Measurements from ENCODE around the gene ANXA10.
"Not testable (repeated sequence)": the region's sequence is repeated elsewhere in the genome, so short reads cannot be mapped to it uniquely, and the experiment has no call there.

ANXA10 gene

DNA sequence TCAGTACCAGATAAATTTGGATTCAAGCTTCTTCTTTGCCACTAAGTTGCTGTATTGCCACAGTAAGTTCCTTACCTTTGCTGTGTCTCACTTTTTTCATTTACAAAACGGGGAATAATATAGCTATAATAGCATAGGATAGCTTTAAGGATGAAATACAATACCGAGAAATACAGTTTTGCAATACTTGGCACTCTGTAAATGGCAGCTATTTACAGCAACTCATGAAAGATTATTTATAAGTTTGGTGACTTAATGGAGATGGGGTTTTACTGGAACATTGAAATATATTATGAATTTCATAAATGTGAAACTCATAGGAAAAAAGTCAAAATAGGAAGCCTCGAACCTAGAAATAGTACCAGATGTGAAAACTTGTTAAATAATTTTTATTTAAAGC is 27.6 kb downstream of the ANXA10 start:
- no peak overlapping the region for H3K4me3 ChIP-seq (ENCODE audit: low read length)
- peaks cover 5% of the 10 kb centered on the region for H3K36me3 ChIP-seq (ENCODE audit: control insufficient read depth, insufficient read depth, low read length)
- H3K27me3 ChIP-seq (ENCODE audit: control insufficient read depth, insufficient read depth, low read length) = no peaks in the 10 kb centered on the region
- peaks cover 18% of the 10 kb centered on the region for H3K4me1 ChIP-seq (ENCODE audit: control insufficient read depth, insufficient read depth, low read length)
- H3K9me3 ChIP-seq (ENCODE audit: control insufficient read depth, low read length) = no peaks in the 10 kb centered on the region
- no peak overlapping the region for H3K9ac ChIP-seq (ENCODE audit: low read length)

DNA sequence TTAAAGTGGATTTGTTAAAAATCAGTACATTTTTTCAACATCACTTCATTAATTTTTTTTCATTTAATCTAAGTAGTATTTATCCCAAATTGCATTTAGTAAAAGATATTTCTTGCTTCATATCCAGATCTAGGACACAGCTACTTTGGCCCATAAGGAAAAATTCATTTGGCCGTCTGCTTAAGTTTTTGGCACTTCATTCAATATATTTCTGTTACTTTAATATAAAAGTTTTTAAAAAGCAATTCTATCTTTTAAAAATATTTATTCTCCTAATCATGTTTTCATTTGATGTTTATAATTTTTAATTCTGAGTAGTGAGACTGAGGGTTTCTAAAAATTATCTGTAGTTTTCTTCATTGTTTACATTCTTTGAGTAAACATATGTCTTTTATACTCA is 28.5 kb downstream of the ANXA10 start:
- no peaks in the 10 kb centered on the region for H3K27me3 ChIP-seq (ENCODE audit: control insufficient read depth, insufficient read depth, low read length)
- H3K36me3 ChIP-seq (ENCODE audit: control insufficient read depth, insufficient read depth, low read length) = peaks cover 5% of the 10 kb centered on the region
- no peak overlapping the region for H3K4me3 ChIP-seq (ENCODE audit: low read length)
- H3K4me1 ChIP-seq (ENCODE audit: control insufficient read depth, insufficient read depth, low read length) = peaks cover 18% of the 10 kb centered on the region
- no peaks in the 10 kb centered on the region for H3K9me3 ChIP-seq (ENCODE audit: control insufficient read depth, low read length)
- H3K9ac ChIP-seq (ENCODE audit: low read length) = no peak overlapping the region

DNA sequence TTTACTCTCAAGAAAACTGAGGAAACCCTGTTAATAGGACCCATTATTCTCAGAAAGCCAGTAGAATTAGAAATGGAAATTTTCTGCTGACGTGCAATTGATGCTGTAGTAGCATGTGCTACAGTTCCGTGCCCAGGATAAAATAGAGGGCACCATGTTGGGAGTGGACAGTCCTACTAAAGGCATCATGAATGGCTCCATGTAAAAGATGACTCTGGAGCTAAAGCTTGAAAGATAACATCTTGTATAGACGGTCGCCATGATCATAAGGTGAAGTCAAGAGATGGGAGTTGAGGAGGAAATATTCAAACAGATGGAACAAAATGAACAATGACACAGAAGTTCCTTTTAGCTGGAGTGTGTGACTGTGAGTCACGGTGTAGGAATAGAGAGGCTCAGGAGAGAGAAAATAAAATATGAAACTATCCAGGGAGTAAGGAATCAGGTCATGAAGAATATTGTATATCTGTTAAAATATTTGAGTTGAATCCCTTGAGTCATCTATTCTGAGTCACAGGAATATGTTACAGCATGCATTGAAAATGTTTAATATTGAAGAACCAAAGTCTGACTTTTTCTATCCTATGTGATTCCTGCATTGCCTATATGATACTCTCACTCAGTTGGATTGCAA is 31.8 kb downstream of the ANXA10 start:
- H3K36me3 ChIP-seq (ENCODE audit: control insufficient read depth, insufficient read depth, low read length) = peaks cover 5% of the 10 kb centered on the region
- no peak overlapping the region for H3K4me3 ChIP-seq (ENCODE audit: low read length)
- no peaks in the 10 kb centered on the region for H3K27me3 ChIP-seq (ENCODE audit: control insufficient read depth, insufficient read depth, low read length)
- H3K4me1 ChIP-seq (ENCODE audit: control insufficient read depth, insufficient read depth, low read length) = peaks cover 22% of the 10 kb centered on the region
- no peaks in the 10 kb centered on the region for H3K9me3 ChIP-seq (ENCODE audit: control insufficient read depth, low read length)
- H3K9ac ChIP-seq (ENCODE audit: low read length) = no peak overlapping the region

DNA sequence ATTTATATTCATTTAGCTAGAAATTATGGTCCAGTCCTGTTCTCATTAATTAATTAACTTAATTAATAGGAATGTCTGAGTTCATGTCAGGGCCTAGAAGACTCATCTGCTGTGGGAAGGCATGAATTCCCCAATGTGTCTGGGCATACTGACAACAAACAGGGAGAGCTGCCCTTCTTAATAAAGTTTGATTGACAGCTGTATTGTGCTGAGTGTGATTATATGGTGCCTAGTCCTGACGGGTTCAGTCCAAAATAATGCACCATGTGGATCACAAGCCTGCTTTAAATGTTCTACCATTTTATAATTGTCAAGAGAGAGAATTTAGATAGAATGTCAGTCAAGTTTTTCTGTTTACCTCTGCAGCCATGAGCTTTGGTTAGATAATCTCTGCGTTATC is 34.6 kb downstream of the ANXA10 start:
- Histone ChIP-seq H3K27me3 (ENCODE audit: control insufficient read depth, insufficient read depth, low read length) (no peaks in the 10 kb centered on the region), H3K9me3 (ENCODE audit: control insufficient read depth, low read length) (no peaks in the 10 kb centered on the region), H3K36me3 (ENCODE audit: control insufficient read depth, insufficient read depth, low read length) (peaks cover 5% of the 10 kb centered on the region), H3K4me1 (ENCODE audit: control insufficient read depth, insufficient read depth, low read length) (peaks cover 14% of the 10 kb centered on the region), H3K9ac (ENCODE audit: low read length) (no peak overlapping the region), H3K4me3 (ENCODE audit: low read length) (no peak overlapping the region)

DNA sequence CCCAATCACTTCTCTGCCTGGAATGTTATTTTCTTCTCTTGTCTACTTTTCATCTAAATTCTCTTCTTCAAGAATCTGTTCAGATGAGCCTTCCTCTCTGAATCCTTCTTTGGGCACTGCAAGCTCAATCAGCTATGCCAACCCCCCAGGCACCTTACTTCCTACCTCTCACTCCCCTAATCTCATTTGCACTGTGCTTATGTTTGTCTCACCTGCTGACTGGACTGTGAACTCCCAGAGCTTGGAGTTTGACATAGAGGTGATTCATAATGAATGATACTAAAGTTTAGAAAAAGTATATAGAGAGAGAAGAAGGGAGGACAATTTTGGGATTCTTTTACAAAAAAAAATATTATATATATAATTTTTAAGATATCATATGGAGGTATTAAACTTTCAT is 36.3 kb downstream of the ANXA10 start:
- Histone ChIP-seq H3K9ac (ENCODE audit: low read length) (no peak overlapping the region), H3K36me3 (ENCODE audit: control insufficient read depth, insufficient read depth, low read length) (no peaks in the 10 kb centered on the region), H3K27me3 (ENCODE audit: control insufficient read depth, insufficient read depth, low read length) (no peaks in the 10 kb centered on the region), H3K4me1 (ENCODE audit: control insufficient read depth, insufficient read depth, low read length) (peaks cover 14% of the 10 kb centered on the region), H3K9me3 (ENCODE audit: control insufficient read depth, low read length) (no peaks in the 10 kb centered on the region), H3K4me3 (ENCODE audit: low read length) (no peak overlapping the region)

DNA sequence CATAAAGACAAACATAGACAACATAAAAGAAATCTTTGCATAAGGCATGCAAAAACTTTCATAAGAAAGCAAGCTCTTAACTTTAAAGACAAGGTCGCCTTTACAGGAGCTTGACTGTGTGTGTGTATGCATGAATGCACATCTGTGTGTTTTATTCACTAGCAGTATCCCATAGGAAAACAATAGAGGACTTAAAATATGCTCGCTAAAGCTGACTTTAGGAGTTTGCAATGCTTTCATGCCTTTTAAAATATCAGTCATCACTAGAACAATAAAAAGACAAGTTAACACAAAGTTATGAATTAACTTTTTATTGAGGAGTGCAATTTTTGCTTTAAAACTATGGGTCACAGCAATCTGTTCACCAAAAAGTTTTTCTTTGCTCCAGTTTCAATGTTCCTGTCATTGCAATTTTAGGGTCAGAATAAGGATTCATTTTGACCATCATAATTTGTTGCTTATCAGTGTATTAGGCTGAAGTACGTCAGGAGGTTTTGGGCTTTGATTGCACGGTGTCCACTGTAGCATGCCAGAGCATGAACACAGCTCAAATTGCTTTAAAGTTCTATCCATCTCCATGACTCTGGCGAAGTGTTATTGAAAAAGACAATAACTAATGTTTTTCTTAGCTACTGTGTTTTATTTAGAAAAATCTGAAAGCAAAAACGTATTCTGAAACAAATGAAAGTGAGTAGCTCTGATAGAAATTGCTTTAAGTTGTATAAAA is 36.9 kb downstream of the ANXA10 start:
- H3K9me3 ChIP-seq (ENCODE audit: control insufficient read depth, low read length) = no peaks in the 10 kb centered on the region
- no peak overlapping the region for H3K9ac ChIP-seq (ENCODE audit: low read length)
- H3K4me3 ChIP-seq (ENCODE audit: low read length) = no peak overlapping the region
- H3K4me1 ChIP-seq (ENCODE audit: control insufficient read depth, insufficient read depth, low read length) = peaks cover 14% of the 10 kb centered on the region
- no peaks in the 10 kb centered on the region for H3K36me3 ChIP-seq (ENCODE audit: control insufficient read depth, insufficient read depth, low read length)
- no peaks in the 10 kb centered on the region for H3K27me3 ChIP-seq (ENCODE audit: control insufficient read depth, insufficient read depth, low read length)

DNA sequence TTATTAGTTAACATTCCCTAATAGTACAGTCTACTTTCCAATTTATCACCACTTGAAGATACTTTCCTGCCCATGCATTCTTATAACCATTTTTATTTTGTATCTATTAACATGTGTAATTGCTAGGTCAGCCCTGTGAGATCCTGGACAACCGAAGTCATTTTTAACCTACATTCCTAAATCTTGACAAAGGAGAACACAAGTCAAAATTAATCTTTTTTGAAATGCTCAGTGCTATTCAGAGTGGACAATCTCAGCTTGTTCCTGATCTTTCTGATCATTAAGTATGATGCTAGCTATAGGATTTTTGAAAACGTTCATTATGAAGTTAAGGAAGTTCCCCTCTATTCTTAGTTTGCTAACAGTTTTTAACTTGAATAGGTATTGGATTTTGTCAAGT is 37.5 kb downstream of the ANXA10 start:
- no peak overlapping the region for H3K4me3 ChIP-seq (ENCODE audit: low read length)
- H3K36me3 ChIP-seq (ENCODE audit: control insufficient read depth, insufficient read depth, low read length) = no peaks in the 10 kb centered on the region
- no peaks in the 10 kb centered on the region for H3K27me3 ChIP-seq (ENCODE audit: control insufficient read depth, insufficient read depth, low read length)
- no peak overlapping the region for H3K9ac ChIP-seq (ENCODE audit: low read length)
- H3K4me1 ChIP-seq (ENCODE audit: control insufficient read depth, insufficient read depth, low read length) = peaks cover 14% of the 10 kb centered on the region
- H3K9me3 ChIP-seq (ENCODE audit: control insufficient read depth, low read length) = no peaks in the 10 kb centered on the region

DNA sequence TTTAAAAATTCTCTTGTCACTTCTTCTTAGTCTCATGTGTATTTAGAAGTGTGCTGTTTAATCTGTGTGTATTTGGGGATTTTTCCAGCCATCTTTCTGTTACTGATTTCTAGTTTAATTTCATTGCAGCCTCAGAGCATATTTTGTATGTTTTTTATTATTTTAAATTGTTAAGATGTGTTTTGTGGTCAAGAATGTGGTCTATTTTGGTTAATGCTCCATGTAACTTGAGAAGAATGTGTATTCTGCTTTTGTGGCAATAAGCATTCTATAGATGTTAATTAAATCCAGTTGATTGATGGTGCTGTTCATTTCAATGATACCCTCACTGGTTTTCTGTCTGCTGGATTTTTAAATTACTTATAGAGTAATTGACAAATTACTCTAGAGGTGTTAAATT is 38.9 kb downstream of the ANXA10 start:
- peaks cover 12% of the 10 kb centered on the region for H3K4me1 ChIP-seq (ENCODE audit: control insufficient read depth, insufficient read depth, low read length)
- H3K9me3 ChIP-seq (ENCODE audit: control insufficient read depth, low read length) = no peaks in the 10 kb centered on the region
- H3K4me3 ChIP-seq (ENCODE audit: low read length) = no peak overlapping the region
- no peak overlapping the region for H3K9ac ChIP-seq (ENCODE audit: low read length)
- H3K36me3 ChIP-seq (ENCODE audit: control insufficient read depth, insufficient read depth, low read length) = no peaks in the 10 kb centered on the region
- H3K27me3 ChIP-seq (ENCODE audit: control insufficient read depth, insufficient read depth, low read length) = no peaks in the 10 kb centered on the region

DNA sequence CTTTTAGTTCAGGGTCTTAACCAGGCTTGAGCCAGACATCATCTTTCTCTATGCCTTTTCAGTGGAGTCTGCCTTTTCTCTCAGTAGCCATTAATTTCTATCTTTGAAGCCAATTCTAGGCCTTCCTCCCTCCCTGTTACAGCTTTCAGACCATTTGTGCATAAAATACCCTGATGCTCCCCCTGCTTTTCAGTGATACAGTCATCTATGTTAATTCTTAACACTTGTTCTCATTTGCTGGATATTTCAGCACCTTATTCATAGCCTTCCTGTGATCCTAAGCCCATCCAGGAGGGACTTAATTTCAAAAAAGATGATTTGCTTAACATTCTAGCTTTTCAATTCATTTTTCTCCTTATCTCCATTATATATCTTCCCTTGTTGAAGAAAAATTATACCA is 42.3 kb downstream of the ANXA10 start:
- H3K36me3 ChIP-seq (ENCODE audit: control insufficient read depth, insufficient read depth, low read length) = no peaks in the 10 kb centered on the region
- H3K9me3 ChIP-seq (ENCODE audit: control insufficient read depth, low read length) = no peaks in the 10 kb centered on the region
- H3K27me3 ChIP-seq (ENCODE audit: control insufficient read depth, insufficient read depth, low read length) = no peaks in the 10 kb centered on the region
- H3K4me3 ChIP-seq (ENCODE audit: low read length) = no peak overlapping the region
- H3K4me1 ChIP-seq (ENCODE audit: control insufficient read depth, insufficient read depth, low read length) = peaks cover 3% of the 10 kb centered on the region
- no peak overlapping the region for H3K9ac ChIP-seq (ENCODE audit: low read length)

DNA sequence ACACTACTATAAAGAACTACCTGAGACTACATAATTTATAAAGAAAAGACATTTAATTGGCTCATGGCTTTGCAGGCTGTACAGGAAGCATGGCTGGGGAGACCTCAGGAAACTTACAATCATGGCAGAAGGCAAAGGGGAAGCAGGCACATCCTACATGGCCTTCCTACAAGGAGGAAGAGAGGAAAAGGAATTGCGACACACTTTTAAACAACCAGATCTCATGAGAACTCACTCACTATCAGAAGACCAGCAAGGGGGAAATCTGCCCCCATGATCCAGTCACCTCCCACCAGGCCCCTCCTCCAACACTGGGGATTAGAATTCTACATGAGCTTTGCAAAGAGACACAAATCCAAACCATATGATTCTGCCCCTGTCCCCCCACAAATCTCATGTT is 43.5 kb downstream of the ANXA10 start:
- not testable (repeated sequence) for H3K4me1 ChIP-seq (ENCODE audit: control insufficient read depth, insufficient read depth, low read length); H3K9ac ChIP-seq (ENCODE audit: low read length); H3K36me3 ChIP-seq (ENCODE audit: control insufficient read depth, insufficient read depth, low read length); H3K27me3 ChIP-seq (ENCODE audit: control insufficient read depth, insufficient read depth, low read length); H3K9me3 ChIP-seq (ENCODE audit: control insufficient read depth, low read length); H3K4me3 ChIP-seq (ENCODE audit: low read length)

DNA sequence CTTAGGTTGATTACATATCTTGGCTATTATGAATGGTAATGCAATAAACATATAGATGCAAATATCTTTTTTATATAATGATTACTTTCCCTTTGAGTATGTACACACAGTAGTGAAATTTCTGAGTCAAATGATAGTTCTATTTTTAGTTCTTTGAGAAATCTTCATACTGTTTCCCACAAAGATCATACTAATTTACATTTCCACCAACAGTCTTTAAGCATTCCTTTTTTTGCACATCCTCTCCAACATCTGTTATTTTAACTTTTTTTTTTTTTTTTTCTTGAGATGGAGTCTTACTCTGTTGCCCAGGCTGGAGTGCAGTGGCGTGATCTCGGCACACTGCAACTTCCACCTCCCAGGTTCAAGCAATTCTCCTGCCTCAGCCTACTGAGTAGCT is 45.4 kb downstream of the ANXA10 start:
- H3K27me3 ChIP-seq (ENCODE audit: control insufficient read depth, insufficient read depth, low read length); H3K9me3 ChIP-seq (ENCODE audit: control insufficient read depth, low read length); H3K36me3 ChIP-seq (ENCODE audit: control insufficient read depth, insufficient read depth, low read length): not testable (repeated sequence)

DNA sequence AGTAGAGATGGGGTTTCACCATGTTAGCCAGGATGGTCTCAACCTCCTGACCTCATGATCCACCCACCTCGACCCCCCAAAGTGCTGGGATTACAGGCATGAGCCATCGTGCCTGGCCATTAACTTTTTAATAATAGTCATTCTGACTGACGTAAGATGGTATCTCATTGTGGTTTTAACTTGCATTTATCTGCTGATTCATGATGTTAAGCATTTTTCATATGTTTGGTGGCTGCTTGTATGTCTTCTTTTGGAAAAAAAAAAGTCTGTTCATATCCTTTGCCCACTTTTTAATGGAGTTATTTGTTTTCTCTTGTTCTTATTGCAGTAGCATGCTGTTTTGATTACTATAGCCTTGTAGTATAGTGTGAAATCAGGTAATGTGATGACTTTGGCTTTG is 45.8 kb downstream of the ANXA10 start:
- Histone ChIP-seq H3K27me3 (ENCODE audit: control insufficient read depth, insufficient read depth, low read length) (no peaks in the 10 kb centered on the region), H3K9ac (ENCODE audit: low read length) (no peak overlapping the region), H3K4me3 (ENCODE audit: low read length) (no peak overlapping the region), H3K4me1 (ENCODE audit: control insufficient read depth, insufficient read depth, low read length) (peaks cover 8% of the 10 kb centered on the region), H3K36me3 (ENCODE audit: control insufficient read depth, insufficient read depth, low read length) (peaks cover 11% of the 10 kb centered on the region), H3K9me3 (ENCODE audit: control insufficient read depth, low read length) (no peaks in the 10 kb centered on the region)

More for the DNA sequence above, 45.4 kb downstream of the ANXA10 start:
- H3K9ac ChIP-seq (ENCODE audit: low read length); H3K4me3 ChIP-seq (ENCODE audit: low read length); H3K4me1 ChIP-seq (ENCODE audit: control insufficient read depth, insufficient read depth, low read length): not testable (repeated sequence)
